ENCODE measurements around the gene DGAT2.
A peak's percentile ranks its signal among the peaks of the same experiment; 100 is the strongest.
"Not testable (repeated sequence)": the region's sequence is repeated elsewhere in the genome, so short reads cannot be mapped to it uniquely, and the experiment has no call there.

DGAT2 gene

GRCh38 chr11:75768112-75768908 is at the start of gene DGAT2:
Gene DGAT2 (plus strand): TSS chr11:75768778. CDS start chr11:75768992, 214 bp downstream.
- peak; percentile 64 for DNase-seq

- DNase-seq = no peak
Measured at GRCh38 chr11:75719340-75720239, 49.0 kb upstream of the DGAT2 start.

- DNase-seq = no peak
Measured at GRCh38 chr11:75720639-75721038, 47.9 kb upstream of the DGAT2 start.

GRCh38 chr11:75721852-75722668 is 46.5 kb upstream of the DGAT2 start:
- no peak for DNase-seq

GRCh38 chr11:75722669-75723042 is 45.9 kb upstream of the DGAT2 start:
- no peak for DNase-seq

- DNase-seq = no peak
Measured at GRCh38 chr11:75725547-75726320, 42.8 kb upstream of the DGAT2 start.

- peak; percentile 18 for DNase-seq
Measured at GRCh38 chr11:75728992-75729391, 39.6 kb upstream of the DGAT2 start.

- no peak for DNase-seq
Measured at GRCh38 chr11:75731095-75731494, 37.5 kb upstream of the DGAT2 start.

GRCh38 chr11:75733071-75733430 is 35.5 kb upstream of the DGAT2 start:
- no peak for DNase-seq

GRCh38 chr11:75733431-75734107 is 35.0 kb upstream of the DGAT2 start:
- DNase-seq = peak; percentile 93

- DNase-seq = peak; percentile 54
Measured at GRCh38 chr11:75734491-75735180, 33.9 kb upstream of the DGAT2 start.

- no peak for DNase-seq
Measured at GRCh38 chr11:75735181-75735845, 33.3 kb upstream of the DGAT2 start.

GRCh38 chr11:75737314-75737713 is 31.3 kb upstream of the DGAT2 start:
- DNase-seq = no peak

- no peak for DNase-seq
Measured at GRCh38 chr11:75740681-75741080, 27.9 kb upstream of the DGAT2 start.

GRCh38 chr11:75743159-75743558 is 25.4 kb upstream of the DGAT2 start:
- DNase-seq = not testable (repeated sequence)

- DNase-seq = no peak
Measured at GRCh38 chr11:75743711-75744563, 24.6 kb upstream of the DGAT2 start.

- DNase-seq = no peak
Measured at GRCh38 chr11:75745807-75746206, 22.8 kb upstream of the DGAT2 start.

GRCh38 chr11:75748729-75749273 is 19.8 kb upstream of the DGAT2 start:
- DNase-seq = not testable (repeated sequence)

GRCh38 chr11:75754933-75755332 is 13.6 kb upstream of the DGAT2 start:
- DNase-seq = not testable (repeated sequence)

Measured in NCI-H446 treated with DMSO at 0.1 percent for 48 hours (cell line).